DOHH2 (cell line): ENCODE measurements around the gene PLB1.

ENCODE experiments used
- H3F3A ChIP-seq: fragments of 200-600 bp; sonication (generic), shearing (Covaris generic); 2 replicates; pipeline ENCODE4 v1.6.0; 2016; ENCODE audit warnings: antibody characterized with exemption, mild to moderate bottlenecking; ENCODE audit not compliant: control insufficient read depth, insufficient read depth
- H3K27ac ChIP-seq: fragments of 200-600 bp; sonication (generic); 2 replicates; pipeline ENCODE4 v1.5.1; 2014; ENCODE audit warnings: low read depth, mild to moderate bottlenecking, low read length, moderate library complexity
- H3K27me3 ChIP-seq: fragments of 200-600 bp; sonication (generic); 2 replicates; pipeline ENCODE4 v1.6.1; 2014; ENCODE audit warnings: mild to moderate bottlenecking, low read length, mixed read lengths; ENCODE audit not compliant: control insufficient read depth
- H3K36me3 ChIP-seq: fragments of 200-600 bp; sonication (generic); 2 replicates; pipeline ENCODE4 v1.6.1; 2014; ENCODE audit warnings: mild to moderate bottlenecking, low read length, moderate library complexity, mixed read lengths; ENCODE audit not compliant: control insufficient read depth
- H3K4me1 ChIP-seq: fragments of 200-600 bp; sonication (generic); 2 replicates; pipeline ENCODE4 v1.6.1; 2014; ENCODE audit warnings: mild to moderate bottlenecking, low read length, mixed read lengths; ENCODE audit not compliant: control insufficient read depth
- H3K4me2 ChIP-seq: fragments of 200-600 bp; sonication (generic); 2 replicates; pipeline ENCODE4 v1.6.0; 2014; ENCODE audit warnings: mild to moderate bottlenecking, low read length, moderate library complexity
- H3K4me3 ChIP-seq: fragments of 200-600 bp; sonication (generic); 2 replicates; pipeline ENCODE4 v1.5.1; 2014; ENCODE audit warnings: mild to moderate bottlenecking, low read length, mixed read lengths
- H3K79me2 ChIP-seq: fragments of 200-600 bp; sonication (generic); 2 replicates; pipeline ENCODE4 v1.6.1; 2014; ENCODE audit warnings: mild to moderate bottlenecking, low read length, mixed read lengths; ENCODE audit not compliant: control insufficient read depth
- H3K9me2 ChIP-seq: fragments of 200-600 bp; sonication (generic); replicated peaks from 2 replicates; pipeline ENCODE4 v1.6.1; 2014; ENCODE audit warnings: mild to moderate bottlenecking, low read length, mixed read lengths; ENCODE audit not compliant: control insufficient read depth
- H3K9me3 ChIP-seq: fragments of 200-600 bp; sonication (generic); 2 replicates; pipeline ENCODE4 v1.6.1; 2014; ENCODE audit warnings: antibody characterized with exemption, low read length, mixed read lengths; ENCODE audit not compliant: control insufficient read depth, insufficient read depth
- H4K20me1 ChIP-seq: fragments of 200-600 bp; sonication (generic); 2 replicates; pipeline ENCODE4 v1.6.0; 2014; ENCODE audit warnings: low read depth, mild to moderate bottlenecking, antibody characterized with exemption, low read length, moderate library complexity; ENCODE audit not compliant: control insufficient read depth, insufficient read depth
- CTCF ChIP-seq: fragments of 200-600 bp; sonication (generic); IDR thresholded peaks from one replicate; pipeline ENCODE4 v1.5.1; 2014; ENCODE audit warnings: antibody characterized with exemption, mild to moderate bottlenecking, low read depth, low read length; ENCODE audit not compliant: poor library complexity, severe bottlenecking
- EZH2phosphoT487 ChIP-seq: fragments of 200-600 bp; sonication (generic); IDR thresholded peaks from 2 replicates; pipeline ENCODE4 v1.6.1; 2017; ENCODE audit warnings: borderline replicate concordance, mild to moderate bottlenecking, antibody characterized with exemption, low read length, moderate library complexity, mixed read lengths

PLB1 gene

GRCh38 chr2:28533044-28533680, 37.3 kb downstream of the PLB1 start:
- Histone ChIP-seq H3K36me3 (no peaks in the 10 kb centered on the region), H3K9me2 (no peaks in the 10 kb centered on the region), H3K4me1 (no peaks in the 10 kb centered on the region), H3K27me3 (peaks cover 3% of the 10 kb centered on the region; the same call in 1 of the 2 replicates), H3K9me3 (no peaks in the 10 kb centered on the region), H4K20me1 (no peaks in the 10 kb centered on the region), H3K4me3 (no peak overlapping the region), H3K79me2 (no peaks in the 10 kb centered on the region), H3K27ac (no peak overlapping the region), H3K4me2 (no peak overlapping the region), H3F3A (no peaks in the 10 kb centered on the region)
- TF ChIP-seq EZH2phosphoT487 = no peak
- no peak for TF ChIP-seq CTCF

GRCh38 chr2:28534817-28535216, 39.0 kb downstream of the PLB1 start:
- Histone ChIP-seq H3K79me2 (no peaks in the 10 kb centered on the region), H3K4me2 (no peak overlapping the region), H3K36me3 (no peaks in the 10 kb centered on the region), H3K9me3 (no peaks in the 10 kb centered on the region), H3K27me3 (peaks cover 3% of the 10 kb centered on the region; the same call in 1 of the 2 replicates), H3K9me2 (no peaks in the 10 kb centered on the region), H4K20me1 (no peaks in the 10 kb centered on the region), H3K27ac (no peak overlapping the region), H3K4me1 (peaks cover 6% of the 10 kb centered on the region; the same call in 1 of the 2 replicates), H3K4me3 (no peak overlapping the region), H3F3A (no peaks in the 10 kb centered on the region)
- TF ChIP-seq CTCF (no peak), EZH2phosphoT487 (no peak)

GRCh38 chr2:28538134-28538533, 42.3 kb downstream of the PLB1 start:
- peaks cover 6% of the 10 kb centered on the region; the same call in 1 of the 2 replicates for H3K4me1 ChIP-seq
- H3K27ac ChIP-seq = no peak overlapping the region
- H3K9me2 ChIP-seq = no peaks in the 10 kb centered on the region
- peaks cover 3% of the 10 kb centered on the region; the same call in 1 of the 2 replicates for H3K27me3 ChIP-seq
- H3K9me3 ChIP-seq = no peaks in the 10 kb centered on the region
- H3K79me2 ChIP-seq = no peaks in the 10 kb centered on the region
- TF ChIP-seq CTCF (no peak), EZH2phosphoT487 (no peak)
- no peak overlapping the region for H3K4me2 ChIP-seq
- H3F3A ChIP-seq = no peaks in the 10 kb centered on the region
- H3K4me3 ChIP-seq = no peak overlapping the region
- H3K36me3 ChIP-seq = no peaks in the 10 kb centered on the region
- H4K20me1 ChIP-seq = no peaks in the 10 kb centered on the region
